HEK293 (cell line): Measurements from ENCODE around the gene KCTD18.

Source experiments
- CTCF ChIA-PET: fragments of 350-600 bp; formaldehyde crosslinking; extraction: SDS; loops from one replicate; lab custom pipeline; 2021; ENCODE audit warnings: antibody characterized with exemption; lab: Yijun Ruan, JAX
- POLR2A ChIA-PET: fragments of 300-600 bp; formaldehyde crosslinking; extraction: SDS; loops from one replicate; lab custom pipeline; 2020; ENCODE audit warnings: antibody characterized with exemption, inconsistent platforms; lab: Yijun Ruan, JAX
- H3K27ac ChIP-seq: fragments of 200-500 bp; sonication (Bioruptor generic); 2 replicates; pipeline ENCODE4 v1.5.1; 2014; ENCODE audit warnings: low read depth, low read length, control low read depth, inconsistent platforms; ENCODE audit errors: extremely low read depth
- H3K36me3 ChIP-seq, 2 experiments: fragments of 200-500 bp in 1 of 2; sonication (Bioruptor generic) in 1 of 2; 1 replicate in 1 of 2; 2 replicates in 1 of 2; pipeline ENCODE4 v1.5.1; 2014 to 2017; ENCODE audit warnings: inconsistent platforms in 2 of 2, low read length in 2 of 2; ENCODE audit not compliant: control insufficient read depth in 2 of 2, insufficient read depth in 1 of 2
- H3K4me1 ChIP-seq: fragments of 200-500 bp; sonication (Bioruptor generic); 2 replicates; pipeline ENCODE4 v1.5.1; 2014; ENCODE audit warnings: mild to moderate bottlenecking, low read length, inconsistent platforms; ENCODE audit not compliant: control insufficient read depth, insufficient read depth
- H3K4me3 ChIP-seq: 2 replicates; pipeline ENCODE4 v1.5.1; 2011; ENCODE audit warnings: low read depth, mild to moderate bottlenecking, control low read depth, low read length, moderate library complexity
- H3K9me3 ChIP-seq: fragments of 200-500 bp; sonication (Bioruptor generic); 2 replicates; pipeline ENCODE4 v1.5.1; 2014; ENCODE audit warnings: low read depth, low read length, inconsistent platforms; ENCODE audit not compliant: control insufficient read depth, insufficient read depth
- KLF8 ChIP-seq: fragments of 450-650 bp; formaldehyde crosslinking; IDR thresholded peaks from 2 replicates; pipeline ENCODE4 v1.5.1; 2016; ENCODE audit warnings: missing biosample characterization, missing genetic modification characterization
- KLF9 ChIP-seq: fragments of 450-650 bp; formaldehyde crosslinking; IDR thresholded peaks from 2 replicates; pipeline ENCODE4 v1.5.1; 2016; ENCODE audit warnings: missing biosample characterization, missing genetic modification characterization, low read depth
- MYNN ChIP-seq: fragments of 450-650 bp; formaldehyde crosslinking; IDR thresholded peaks from 2 replicates; pipeline ENCODE4 v1.5.1; 2016; ENCODE audit warnings: missing biosample characterization, missing genetic modification characterization, borderline replicate concordance
- PBX3 ChIP-seq: sonication (generic); formaldehyde crosslinking; IDR thresholded peaks from 2 replicates; pipeline ENCODE4 v1.8.1; 2022; ENCODE audit warnings: mild to moderate bottlenecking, moderate library complexity, missing genetic modification reagents
- PRDM1 ChIP-seq: fragments of 450-650 bp; formaldehyde crosslinking; IDR thresholded peaks from 2 replicates; pipeline ENCODE4; 2016; ENCODE audit warnings: missing biosample characterization, missing genetic modification characterization
- TRIM28 ChIP-seq: IDR thresholded peaks from 2 replicates; pipeline ENCODE4 v1.6.1; 2011; ENCODE audit warnings: low read length, control low read depth, borderline replicate concordance
- WT1 ChIP-seq: fragments of 450-650 bp; formaldehyde crosslinking; IDR thresholded peaks from 2 replicates; pipeline ENCODE4 v1.5.1; 2016; ENCODE audit warnings: missing biosample characterization, missing genetic modification characterization
- ZBTB1 ChIP-seq: fragments of 450-650 bp; formaldehyde crosslinking; IDR thresholded peaks from 2 replicates; pipeline ENCODE4 v1.5.1; 2016; ENCODE audit warnings: missing biosample characterization, missing genetic modification characterization
- ZBTB20 ChIP-seq: fragments of 450-650 bp; formaldehyde crosslinking; IDR thresholded peaks from 2 replicates; pipeline ENCODE4 v1.5.1; 2016; ENCODE audit warnings: missing biosample characterization, missing genetic modification characterization
- ZNF10 ChIP-seq: fragments of 450-650 bp; formaldehyde crosslinking; IDR thresholded peaks from 2 replicates; pipeline ENCODE4 v1.5.1; 2017; ENCODE audit warnings: missing biosample characterization, missing genetic modification characterization
- ZNF175 ChIP-seq: fragments of 450-650 bp; formaldehyde crosslinking; IDR thresholded peaks from 2 replicates; pipeline ENCODE4 v1.5.1; 2016; ENCODE audit warnings: missing biosample characterization, missing genetic modification characterization
- ZNF19 ChIP-seq: fragments of 450-650 bp; formaldehyde crosslinking; IDR thresholded peaks from 2 replicates; pipeline ENCODE4; 2016; ENCODE audit warnings: missing biosample characterization, missing genetic modification characterization, low read depth
- ZNF2 ChIP-seq: fragments of 450-650 bp; formaldehyde crosslinking; IDR thresholded peaks from 2 replicates; pipeline ENCODE4 v1.5.1; 2016; ENCODE audit warnings: missing biosample characterization, missing genetic modification characterization
- ZNF223 ChIP-seq: fragments of 450-650 bp; formaldehyde crosslinking; IDR thresholded peaks from 2 replicates; pipeline ENCODE4 v1.5.1; 2016; ENCODE audit warnings: missing biosample characterization, missing genetic modification characterization
- ZNF239 ChIP-seq: fragments of 450-650 bp; formaldehyde crosslinking; IDR thresholded peaks from 2 replicates; pipeline ENCODE4 v1.5.1; 2016; ENCODE audit warnings: missing biosample characterization, missing genetic modification characterization
- ZNF26 ChIP-seq: fragments of 450-650 bp; formaldehyde crosslinking; IDR thresholded peaks from 2 replicates; pipeline ENCODE4 v1.5.1; 2016; ENCODE audit warnings: missing biosample characterization, missing genetic modification characterization
- ZNF324 ChIP-seq: fragments of 450-650 bp; formaldehyde crosslinking; IDR thresholded peaks from 2 replicates; pipeline ENCODE4 v1.5.1; 2016; ENCODE audit warnings: missing biosample characterization, missing genetic modification characterization
- ZNF350 ChIP-seq: fragments of 450-650 bp; formaldehyde crosslinking; IDR thresholded peaks from 2 replicates; pipeline ENCODE4 v1.5.0; 2017; ENCODE audit warnings: missing biosample characterization, mild to moderate bottlenecking, missing genetic modification characterization
- ZNF404 ChIP-seq: fragments of 450-650 bp; formaldehyde crosslinking; IDR thresholded peaks from 2 replicates; pipeline ENCODE4 v1.5.1; 2017; ENCODE audit warnings: missing biosample characterization, missing genetic modification characterization
- ZNF571 ChIP-seq: fragments of 450-650 bp; formaldehyde crosslinking; IDR thresholded peaks from 2 replicates; pipeline ENCODE4 v1.5.0; 2017; ENCODE audit warnings: missing biosample characterization, missing genetic modification characterization
- ZNF596 ChIP-seq: fragments of 450-650 bp; IDR thresholded peaks from 2 replicates; pipeline ENCODE4 v1.5.0; 2018; ENCODE audit warnings: missing biosample characterization, mild to moderate bottlenecking, missing genetic modification characterization, moderate library complexity
- ZNF626 ChIP-seq: fragments of 450-650 bp; sonication (Bioruptor Pico); formaldehyde crosslinking; IDR thresholded peaks from 2 replicates; pipeline ENCODE4 v1.5.1; 2018; ENCODE audit warnings: missing biosample characterization, missing genetic modification characterization, inconsistent platforms
- ZNF747 ChIP-seq: fragments of 450-650 bp; formaldehyde crosslinking; IDR thresholded peaks from 2 replicates; pipeline ENCODE4 v1.5.1; 2016; ENCODE audit warnings: missing biosample characterization, missing genetic modification characterization
- ZNF792 ChIP-seq: fragments of 450-650 bp; formaldehyde crosslinking; IDR thresholded peaks from 2 replicates; pipeline ENCODE4 v1.5.1; 2016; ENCODE audit warnings: missing biosample characterization, missing genetic modification characterization
- ZSCAN16 ChIP-seq: fragments of 450-650 bp; formaldehyde crosslinking; IDR thresholded peaks from 2 replicates; pipeline ENCODE4 v1.5.1; 2016; ENCODE audit warnings: missing biosample characterization, missing genetic modification characterization
- TF ChIP-seq, protein P1 (sequence below): fragments of 450-650 bp; formaldehyde crosslinking; IDR thresholded peaks from 2 replicates; pipeline ENCODE4 v1.5.1; 2016; ENCODE audit warnings: missing biosample characterization, missing genetic modification characterization
- TF ChIP-seq, protein P2 (sequence below): fragments of 450-650 bp; formaldehyde crosslinking; IDR thresholded peaks from 2 replicates; pipeline ENCODE4 v1.5.0; 2017; ENCODE audit warnings: missing biosample characterization, missing genetic modification characterization, borderline replicate concordance
- TF ChIP-seq, protein P3 (sequence below): fragments of 450-650 bp; formaldehyde crosslinking; IDR thresholded peaks from 2 replicates; pipeline ENCODE4 v1.5.1; 2017; ENCODE audit warnings: missing biosample characterization, missing genetic modification characterization
- TF ChIP-seq, protein P4 (sequence below): fragments of 450-650 bp; formaldehyde crosslinking; optimal IDR thresholded peaks from 2 replicates; pipeline ENCODE3; 2016; ENCODE audit warnings: missing biosample characterization, mild to moderate bottlenecking, missing genetic modification characterization

KCTD18 gene

DNA sequence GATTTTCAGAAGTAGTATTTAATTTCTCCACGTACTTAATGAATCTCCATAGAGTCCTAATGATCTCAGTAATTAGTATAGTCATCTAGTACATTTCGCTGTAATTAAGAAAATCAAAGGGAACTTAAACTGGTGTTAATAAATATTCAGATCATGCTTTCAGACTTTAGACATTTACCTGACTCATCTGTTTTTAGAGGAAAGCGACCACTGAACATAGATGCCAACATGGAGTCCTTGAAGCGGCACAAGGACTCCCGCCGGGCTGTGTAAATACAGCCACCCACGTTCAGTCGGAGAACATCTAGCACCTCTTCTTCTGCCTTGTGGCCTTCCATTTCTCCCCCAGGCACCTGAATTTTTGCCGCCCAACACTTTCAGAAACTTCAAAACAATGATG, 3.2 kb downstream of the KCTD18 start:
- TF ChIP-seq, protein P1, sequence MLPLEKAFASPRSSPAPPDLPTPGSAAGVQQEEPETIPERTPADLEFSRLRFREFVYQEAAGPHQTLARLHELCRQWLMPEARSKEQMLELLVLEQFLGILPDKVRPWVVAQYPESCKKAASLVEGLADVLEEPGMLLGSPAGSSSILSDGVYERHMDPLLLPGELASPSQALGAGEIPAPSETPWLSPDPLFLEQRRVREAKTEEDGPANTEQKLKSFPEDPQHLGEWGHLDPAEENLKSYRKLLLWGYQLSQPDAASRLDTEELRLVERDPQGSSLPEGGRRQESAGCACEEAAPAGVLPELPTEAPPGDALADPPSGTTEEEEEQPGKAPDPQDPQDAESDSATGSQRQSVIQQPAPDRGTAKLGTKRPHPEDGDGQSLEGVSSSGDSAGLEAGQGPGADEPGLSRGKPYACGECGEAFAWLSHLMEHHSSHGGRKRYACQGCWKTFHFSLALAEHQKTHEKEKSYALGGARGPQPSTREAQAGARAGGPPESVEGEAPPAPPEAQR (tag by site-specific recombination) = no peak
- no peak for TF ChIP-seq ZNF792
- no peak for TF ChIP-seq ZNF747 (tag by site-specific recombination)
- no peak for TF ChIP-seq WT1 (tag by site-specific recombination)
- no peak for TF ChIP-seq ZNF239 (tag by site-specific recombination)
- no peak for TF ChIP-seq ZSCAN16 (tag by site-specific recombination)
- no peak for TF ChIP-seq ZNF626 (tag by site-specific recombination)
- TF ChIP-seq ZNF223 (tag by site-specific recombination) = no peak
- no peak for TF ChIP-seq ZNF350 (tag by site-specific recombination)
- TF ChIP-seq, protein P2, sequence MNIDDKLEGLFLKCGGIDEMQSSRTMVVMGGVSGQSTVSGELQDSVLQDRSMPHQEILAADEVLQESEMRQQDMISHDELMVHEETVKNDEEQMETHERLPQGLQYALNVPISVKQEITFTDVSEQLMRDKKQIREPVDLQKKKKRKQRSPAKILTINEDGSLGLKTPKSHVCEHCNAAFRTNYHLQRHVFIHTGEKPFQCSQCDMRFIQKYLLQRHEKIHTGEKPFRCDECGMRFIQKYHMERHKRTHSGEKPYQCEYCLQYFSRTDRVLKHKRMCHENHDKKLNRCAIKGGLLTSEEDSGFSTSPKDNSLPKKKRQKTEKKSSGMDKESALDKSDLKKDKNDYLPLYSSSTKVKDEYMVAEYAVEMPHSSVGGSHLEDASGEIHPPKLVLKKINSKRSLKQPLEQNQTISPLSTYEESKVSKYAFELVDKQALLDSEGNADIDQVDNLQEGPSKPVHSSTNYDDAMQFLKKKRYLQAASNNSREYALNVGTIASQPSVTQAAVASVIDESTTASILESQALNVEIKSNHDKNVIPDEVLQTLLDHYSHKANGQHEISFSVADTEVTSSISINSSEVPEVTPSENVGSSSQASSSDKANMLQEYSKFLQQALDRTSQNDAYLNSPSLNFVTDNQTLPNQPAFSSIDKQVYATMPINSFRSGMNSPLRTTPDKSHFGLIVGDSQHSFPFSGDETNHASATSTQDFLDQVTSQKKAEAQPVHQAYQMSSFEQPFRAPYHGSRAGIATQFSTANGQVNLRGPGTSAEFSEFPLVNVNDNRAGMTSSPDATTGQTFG (tag by site-specific recombination) = no peak
- no peak for TF ChIP-seq PRDM1 (tag by site-specific recombination)
- TF ChIP-seq, protein P3, sequence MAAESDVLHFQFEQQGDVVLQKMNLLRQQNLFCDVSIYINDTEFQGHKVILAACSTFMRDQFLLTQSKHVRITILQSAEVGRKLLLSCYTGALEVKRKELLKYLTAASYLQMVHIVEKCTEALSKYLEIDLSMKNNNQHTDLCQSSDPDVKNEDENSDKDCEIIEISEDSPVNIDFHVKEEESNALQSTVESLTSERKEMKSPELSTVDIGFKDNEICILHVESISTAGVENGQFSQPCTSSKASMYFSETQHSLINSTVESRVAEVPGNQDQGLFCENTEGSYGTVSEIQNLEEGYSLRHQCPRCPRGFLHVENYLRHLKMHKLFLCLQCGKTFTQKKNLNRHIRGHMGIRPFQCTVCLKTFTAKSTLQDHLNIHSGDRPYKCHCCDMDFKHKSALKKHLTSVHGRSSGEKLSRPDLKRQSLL (tag by site-specific recombination) = no peak
- TF ChIP-seq, all 188 proteins: peak for 0
- Histone ChIP-seq H3K4me1 (no peaks in the 10 kb centered on the region), H3K27ac (no peak overlapping the region), H3K4me3 (no peak overlapping the region), H3K9me3 (no peaks in the 10 kb centered on the region), H3K36me3 (peaks cover 10 to 26% of the 10 kb centered on the region in 2 experiments; a peak in 2 of 3 replicates)
- CTCF ChIA-PET = no interaction called here
- POLR2A ChIA-PET = interaction anchor here (1.0 kb wide), 1 partner anchor 19 kb away, joined by 3 read pairs; the partner anchor contains the start of gene SGO2

- H3K36me3 ChIP-seq = peaks cover 13 to 36% of the 10 kb centered on the region in 2 experiments; a peak in 2 of 3 replicates
- H3K4me1 ChIP-seq = no peaks in the 10 kb centered on the region
- no peaks in the 10 kb centered on the region for H3K9me3 ChIP-seq
- POLR2A ChIA-PET = no interaction called here
- no peak overlapping the region for H3K4me3 ChIP-seq
- CTCF ChIA-PET = no interaction called here
- H3K27ac ChIP-seq = no peak overlapping the region
- TF ChIP-seq ZNF324 (tag by site-specific recombination) (no peak), KLF9 (tag by site-specific recombination) (no peak), ZNF26 (tag by site-specific recombination) (no peak), TRIM28 (no peak), PBX3 (no peak), ZNF571 (tag by site-specific recombination) (no peak), ZNF2 (tag by site-specific recombination) (no peak), ZBTB20 (tag by site-specific recombination) (no peak), KLF8 (tag by site-specific recombination) (no peak), ZNF19 (no peak), ZNF350 (tag by site-specific recombination) (no peak), MYNN (tag by site-specific recombination) (no peak), ZNF596 (tag by site-specific recombination) (no peak), ZBTB1 (tag by site-specific recombination) (no peak), ZNF404 (tag by site-specific recombination) (no peak), ZNF175 (tag by site-specific recombination) (no peak), ZNF10 (tag by site-specific recombination) (no peak)
- TF ChIP-seq, protein P4, sequence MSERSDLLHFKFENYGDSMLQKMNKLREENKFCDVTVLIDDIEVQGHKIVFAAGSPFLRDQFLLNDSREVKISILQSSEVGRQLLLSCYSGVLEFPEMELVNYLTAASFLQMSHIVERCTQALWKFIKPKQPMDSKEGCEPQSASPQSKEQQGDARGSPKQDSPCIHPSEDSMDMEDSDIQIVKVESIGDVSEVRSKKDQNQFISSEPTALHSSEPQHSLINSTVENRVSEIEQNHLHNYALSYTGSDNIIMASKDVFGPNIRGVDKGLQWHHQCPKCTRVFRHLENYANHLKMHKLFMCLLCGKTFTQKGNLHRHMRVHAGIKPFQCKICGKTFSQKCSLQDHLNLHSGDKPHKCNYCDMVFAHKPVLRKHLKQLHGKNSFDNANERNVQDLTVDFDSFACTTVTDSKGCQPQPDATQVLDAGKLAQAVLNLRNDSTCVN (tag by site-specific recombination) = no peak
Observed at GRCh38 chr2:200502196-200502595, 7.7 kb downstream of the KCTD18 start.
